Measurements from ENCODE around the gene SLC23A3.

Gene SLC23A3

GRCh38 chr2:219140722-219141121, 29.1 kb downstream of the SLC23A3 start:
- no peak for DNase-seq (ENCODE audit: low read depth)
- TF ChIP-seq CTCF (IDR thresholded peaks at IDR 0.05; ENCODE audit: insufficient read depth, low read depth, low read length, missing control alignments): no peak
- H3K4me3 ChIP-seq (ENCODE audit: low read depth, low read length): no peak overlapping the region

- TF ChIP-seq CTCF (IDR thresholded peaks at IDR 0.05; ENCODE audit: insufficient read depth, low read depth, low read length, missing control alignments): no peak
- no peak overlapping the region for H3K4me3 ChIP-seq (ENCODE audit: low read depth, low read length)
- DNase-seq (ENCODE audit: low read depth): no peak
Measured at GRCh38 chr2:219133976-219134375, 35.9 kb downstream of the SLC23A3 start.

DNA sequence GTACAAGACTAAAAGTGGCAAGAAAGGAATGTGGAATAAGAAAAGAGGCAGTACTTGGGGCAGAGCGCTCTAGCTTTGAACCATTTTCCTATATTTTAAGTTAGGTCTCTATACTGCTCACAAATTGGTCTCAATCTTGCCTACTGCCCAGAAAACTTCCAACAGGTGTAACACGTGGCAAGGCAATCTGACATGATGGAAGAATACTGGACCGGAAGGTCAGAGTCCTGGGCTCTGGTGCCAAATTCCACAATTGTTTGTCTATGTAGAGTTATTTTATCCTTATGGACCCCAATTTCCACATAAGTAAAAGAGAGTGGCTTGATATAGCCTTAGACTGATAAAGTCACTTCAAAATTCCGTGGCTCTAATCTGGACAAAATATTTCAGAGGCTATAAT, 38.1 kb downstream of the SLC23A3 start:
- DNase-seq (ENCODE audit: low read depth): no peak
- H3K4me3 ChIP-seq (ENCODE audit: low read depth, low read length): no peak overlapping the region
- TF ChIP-seq CTCF (IDR thresholded peaks at IDR 0.05; ENCODE audit: insufficient read depth, low read depth, low read length, missing control alignments): no peak

GRCh38 chr2:219131327-219131726, 38.5 kb downstream of the SLC23A3 start:
- no peak for DNase-seq (ENCODE audit: low read depth)
- H3K4me3 ChIP-seq (ENCODE audit: low read depth, low read length): no peak overlapping the region
- TF ChIP-seq CTCF (IDR thresholded peaks at IDR 0.05; ENCODE audit: insufficient read depth, low read depth, low read length, missing control alignments): no peak

DNA sequence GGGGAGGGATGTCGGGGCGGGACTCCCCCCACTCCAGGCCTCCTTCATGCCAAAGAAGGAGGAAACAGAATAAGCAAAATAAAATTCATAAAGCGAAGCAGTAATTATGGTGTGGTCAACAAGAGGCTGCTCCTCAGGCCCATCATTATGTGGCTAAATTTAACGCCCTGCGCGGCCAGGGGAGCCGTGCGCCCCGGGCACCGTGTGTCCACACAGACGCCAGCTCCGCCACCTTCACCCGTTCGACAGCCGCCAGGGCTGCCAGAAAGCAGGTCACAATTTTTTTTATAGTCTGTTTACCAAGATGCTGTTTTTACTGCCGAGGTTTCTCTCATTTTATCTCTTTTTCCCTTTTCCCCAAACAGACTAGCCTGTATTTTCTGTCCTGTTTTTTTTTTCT, 40.2 kb downstream of the SLC23A3 start:
- no peak overlapping the region for H3K4me3 ChIP-seq (ENCODE audit: low read depth, low read length)
- no peak for TF ChIP-seq CTCF (IDR thresholded peaks at IDR 0.05; ENCODE audit: insufficient read depth, low read depth, low read length, missing control alignments)
- no peak for DNase-seq (ENCODE audit: low read depth)

DNA sequence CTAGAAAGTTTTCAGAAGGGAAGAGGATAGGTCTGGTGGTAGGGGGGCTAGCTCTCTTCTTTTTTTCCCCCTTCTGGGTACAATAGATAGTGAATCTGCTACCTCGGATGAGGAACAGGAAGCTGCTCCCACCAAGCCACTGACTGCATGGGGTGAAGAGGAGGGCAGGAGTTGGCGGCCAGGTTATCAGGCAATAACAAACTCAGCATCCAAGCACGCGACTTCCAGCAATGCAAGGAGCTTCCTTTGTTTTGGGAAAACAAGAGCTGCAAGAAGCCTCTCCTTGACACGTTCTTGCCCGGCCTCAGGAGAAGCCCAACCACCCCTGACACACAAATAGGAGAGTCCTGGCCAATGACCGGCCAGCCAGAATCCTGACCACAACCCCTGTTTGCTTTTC, 41.4 kb downstream of the SLC23A3 start:
- no peak for TF ChIP-seq CTCF (IDR thresholded peaks at IDR 0.05; ENCODE audit: insufficient read depth, low read depth, low read length, missing control alignments)
- no peak overlapping the region for H3K4me3 ChIP-seq (ENCODE audit: low read depth, low read length)

GRCh38 chr2:219127037-219127635, 42.7 kb downstream of the SLC23A3 start:
- DNase-seq (ENCODE audit: low read depth): no peak
- no peak overlapping the region for H3K4me3 ChIP-seq (ENCODE audit: low read depth, low read length)
- no peak for TF ChIP-seq CTCF (IDR thresholded peaks at IDR 0.05; ENCODE audit: insufficient read depth, low read depth, low read length, missing control alignments)

More for the DNA sequence above, 41.4 kb downstream of the SLC23A3 start:
- no peak for DNase-seq (ENCODE audit: low read depth)

Data from GM12865 (cell line).